ENCODE data around the gene PLB1. TPM values are rescaled to one million over a fixed set of nuclear protein-coding genes. Genes with fewer than 3 reads are reported as not detected.

Gene PLB1
- total RNA-seq, 1 donor from 2014 or later = 3.2 TPM

DNA sequence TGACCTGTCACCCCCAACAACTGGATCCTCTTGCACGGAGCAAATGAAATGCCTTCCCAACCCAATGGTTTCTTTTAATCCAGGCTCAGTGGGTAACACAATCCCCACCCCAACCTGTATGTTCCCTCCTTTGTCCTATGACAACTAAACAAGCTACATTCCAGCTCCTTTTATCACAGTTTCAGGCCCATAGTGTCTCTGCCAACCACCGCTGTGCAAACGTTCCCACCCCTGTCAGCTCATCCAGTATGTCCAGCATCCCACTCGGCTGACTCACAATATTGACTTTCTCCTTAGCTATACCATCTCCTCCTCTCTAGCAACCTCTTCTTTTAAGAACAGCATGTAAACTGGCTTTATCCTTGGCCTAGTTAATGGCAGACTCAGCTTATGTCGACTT lies 137.9 kb downstream of the PLB1 start:
- Mint-ChIP-seq H3K27me3 (ENCODE audit: unreplicated experiment) (peaks cover 3% of the 10 kb centered on the region), H3K4me3 (ENCODE audit: unreplicated experiment) (no peak overlapping the region), H3K4me1 (ENCODE audit: unreplicated experiment) (no peaks in the 10 kb centered on the region), H3K27ac (ENCODE audit: unreplicated experiment) (no peak overlapping the region), H3K9me3 (ENCODE audit: unreplicated experiment) (no peaks in the 10 kb centered on the region), H3K36me3 (ENCODE audit: low read depth, unreplicated experiment) (no peaks in the 10 kb centered on the region)
- TF ChIP-seq, protein P1, sequence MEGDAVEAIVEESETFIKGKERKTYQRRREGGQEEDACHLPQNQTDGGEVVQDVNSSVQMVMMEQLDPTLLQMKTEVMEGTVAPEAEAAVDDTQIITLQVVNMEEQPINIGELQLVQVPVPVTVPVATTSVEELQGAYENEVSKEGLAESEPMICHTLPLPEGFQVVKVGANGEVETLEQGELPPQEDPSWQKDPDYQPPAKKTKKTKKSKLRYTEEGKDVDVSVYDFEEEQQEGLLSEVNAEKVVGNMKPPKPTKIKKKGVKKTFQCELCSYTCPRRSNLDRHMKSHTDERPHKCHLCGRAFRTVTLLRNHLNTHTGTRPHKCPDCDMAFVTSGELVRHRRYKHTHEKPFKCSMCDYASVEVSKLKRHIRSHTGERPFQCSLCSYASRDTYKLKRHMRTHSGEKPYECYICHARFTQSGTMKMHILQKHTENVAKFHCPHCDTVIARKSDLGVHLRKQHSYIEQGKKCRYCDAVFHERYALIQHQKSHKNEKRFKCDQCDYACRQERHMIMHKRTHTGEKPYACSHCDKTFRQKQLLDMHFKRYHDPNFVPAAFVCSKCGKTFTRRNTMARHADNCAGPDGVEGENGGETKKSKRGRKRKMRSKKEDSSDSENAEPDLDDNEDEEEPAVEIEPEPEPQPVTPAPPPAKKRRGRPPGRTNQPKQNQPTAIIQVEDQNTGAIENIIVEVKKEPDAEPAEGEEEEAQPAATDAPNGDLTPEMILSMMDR (IDR thresholded peaks at IDR 0.05; ENCODE audit: unreplicated experiment) = no peak
- no peak for DNase-seq (ENCODE audit: low spot score)

DNA sequence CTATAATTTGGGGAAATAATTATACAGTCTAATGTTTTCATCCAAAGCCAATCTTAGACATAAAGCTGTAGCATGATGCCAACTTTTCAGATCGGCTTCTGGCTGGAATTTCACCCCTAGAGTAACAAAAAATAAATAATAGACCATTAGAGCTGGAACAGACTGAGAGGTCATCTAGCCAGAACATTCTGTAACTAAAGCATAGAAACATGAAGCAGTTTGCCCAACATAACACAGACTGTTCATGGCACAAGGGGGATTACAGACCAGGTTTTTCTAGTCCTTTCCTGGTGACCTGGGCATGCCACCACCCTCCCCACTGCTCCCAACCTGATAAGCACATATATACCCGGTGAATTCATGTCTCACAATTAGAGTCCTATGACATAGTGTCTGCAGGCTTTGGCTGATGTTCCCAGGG lies 139.3 kb downstream of the PLB1 start:
- Mint-ChIP-seq H3K27ac (ENCODE audit: unreplicated experiment) (no peak overlapping the region), H3K9me3 (ENCODE audit: unreplicated experiment) (no peaks in the 10 kb centered on the region), H3K36me3 (ENCODE audit: low read depth, unreplicated experiment) (no peaks in the 10 kb centered on the region), H3K4me3 (ENCODE audit: unreplicated experiment) (no peak overlapping the region), H3K27me3 (ENCODE audit: unreplicated experiment) (peaks cover 3% of the 10 kb centered on the region), H3K4me1 (ENCODE audit: unreplicated experiment) (no peaks in the 10 kb centered on the region)
- TF ChIP-seq, protein P1 (IDR thresholded peaks at IDR 0.05; ENCODE audit: unreplicated experiment) = no peak
- DNase-seq (ENCODE audit: low spot score) = no peak

DNA sequence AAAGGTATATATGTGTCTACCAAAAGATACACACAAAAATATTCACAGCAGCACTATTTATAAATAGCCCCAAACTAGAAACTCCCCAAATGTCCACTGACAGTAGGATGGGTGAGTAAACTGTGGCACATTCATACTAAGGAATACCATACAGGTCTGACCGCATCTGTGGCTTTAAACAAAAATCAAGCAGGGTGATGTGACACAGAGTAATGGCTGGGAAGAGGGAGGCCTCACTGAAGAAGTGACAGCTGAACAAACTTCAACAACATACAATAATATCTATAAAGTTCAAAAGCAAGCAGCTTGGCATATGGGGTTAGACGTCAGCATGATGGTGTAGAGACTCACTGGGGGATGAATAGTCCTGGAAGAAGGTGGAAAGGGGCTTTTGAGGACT lies 140.6 kb downstream of the PLB1 start:
- Mint-ChIP-seq H3K27ac (ENCODE audit: unreplicated experiment) (no peak overlapping the region), H3K27me3 (ENCODE audit: unreplicated experiment) (peaks cover 1% of the 10 kb centered on the region), H3K4me1 (ENCODE audit: unreplicated experiment) (no peaks in the 10 kb centered on the region), H3K36me3 (ENCODE audit: low read depth, unreplicated experiment) (no peaks in the 10 kb centered on the region), H3K4me3 (ENCODE audit: unreplicated experiment) (no peak overlapping the region), H3K9me3 (ENCODE audit: unreplicated experiment) (no peaks in the 10 kb centered on the region)
- TF ChIP-seq, protein P1 (IDR thresholded peaks at IDR 0.05; ENCODE audit: unreplicated experiment) = no peak
- DNase-seq (ENCODE audit: low spot score) = no peak

DNA sequence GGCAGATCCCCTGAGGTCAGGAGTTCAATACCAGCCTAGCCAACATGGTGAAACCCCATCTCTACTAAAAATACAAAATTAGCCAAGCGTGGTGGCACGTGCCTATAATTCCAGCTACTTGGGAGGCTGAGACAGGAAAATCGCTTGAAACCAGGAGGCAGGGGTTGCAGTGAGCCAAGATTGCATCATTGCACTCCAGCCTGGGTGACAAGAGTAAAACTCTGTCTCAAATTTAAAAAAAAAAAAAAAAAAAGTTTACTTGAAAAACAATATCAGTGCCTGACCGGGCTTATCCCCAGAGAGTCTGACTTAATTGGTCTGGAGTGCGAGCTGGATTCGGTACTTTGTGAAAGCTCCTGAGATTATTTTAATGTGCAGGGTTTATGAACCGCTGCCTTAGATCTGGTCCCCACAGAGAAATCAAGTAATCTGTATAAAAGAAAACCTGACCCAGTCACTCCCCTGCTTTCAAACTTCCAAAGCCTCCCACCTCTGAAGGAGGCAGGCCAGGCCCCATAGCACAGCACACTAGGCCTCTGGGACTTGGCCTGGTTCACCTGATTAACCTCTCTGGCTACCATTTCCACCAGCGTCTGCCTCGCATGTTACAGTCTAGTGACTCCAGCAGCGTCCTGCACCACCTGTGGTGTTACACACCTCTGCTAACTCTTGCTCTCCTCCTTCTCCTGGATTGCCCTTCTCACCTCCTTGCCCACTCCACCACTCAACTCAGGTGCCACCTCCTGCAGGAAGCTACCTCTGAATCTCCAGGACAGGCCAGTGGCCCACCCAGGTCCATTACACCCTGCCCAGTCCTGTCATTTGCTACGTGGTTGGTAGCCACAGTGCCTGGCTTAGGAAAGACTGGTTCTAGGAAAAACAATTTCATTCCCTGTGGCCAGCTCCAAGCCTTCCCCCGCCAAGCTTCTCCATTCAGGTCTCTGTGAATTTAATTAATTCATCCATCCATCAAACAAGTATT lies 141.5 kb downstream of the PLB1 start:
- H3K4me3 Mint-ChIP-seq (ENCODE audit: unreplicated experiment) = no peak overlapping the region
- H3K27ac Mint-ChIP-seq (ENCODE audit: unreplicated experiment) = no peak overlapping the region
- H3K27me3 Mint-ChIP-seq (ENCODE audit: unreplicated experiment) = peaks cover 5% of the 10 kb centered on the region
- TF ChIP-seq, protein P1 (IDR thresholded peaks at IDR 0.05; ENCODE audit: unreplicated experiment) = no peak
- no peaks in the 10 kb centered on the region for H3K4me1 Mint-ChIP-seq (ENCODE audit: unreplicated experiment)
- no peaks in the 10 kb centered on the region for H3K36me3 Mint-ChIP-seq (ENCODE audit: low read depth, unreplicated experiment)
- DNase-seq (ENCODE audit: low spot score) = no peak
- no peaks in the 10 kb centered on the region for H3K9me3 Mint-ChIP-seq (ENCODE audit: unreplicated experiment)

DNA sequence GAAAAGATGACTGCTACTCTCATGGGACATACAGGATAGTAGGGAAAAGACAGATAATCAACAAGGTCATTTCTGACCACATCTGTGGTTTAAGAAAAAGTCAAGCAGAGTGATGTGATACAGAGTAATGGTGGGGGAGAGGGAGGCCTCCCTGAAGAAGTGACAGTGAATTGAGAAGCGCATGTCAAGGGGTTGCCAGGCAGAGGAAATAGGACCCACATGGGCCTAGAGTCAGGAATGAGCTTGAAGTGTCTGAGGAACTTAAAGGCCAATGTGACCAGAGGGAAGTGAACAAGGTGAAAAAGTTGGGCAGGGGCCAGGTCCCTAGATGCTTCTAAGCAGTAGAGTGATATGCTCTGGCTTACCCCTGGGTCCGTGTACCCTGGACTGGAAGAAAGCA lies 142.2 kb downstream of the PLB1 start:
- Mint-ChIP-seq H3K27ac (ENCODE audit: unreplicated experiment) (no peak overlapping the region), H3K36me3 (ENCODE audit: low read depth, unreplicated experiment) (no peaks in the 10 kb centered on the region), H3K4me1 (ENCODE audit: unreplicated experiment) (no peaks in the 10 kb centered on the region), H3K9me3 (ENCODE audit: unreplicated experiment) (no peaks in the 10 kb centered on the region), H3K4me3 (ENCODE audit: unreplicated experiment) (no peak overlapping the region), H3K27me3 (ENCODE audit: unreplicated experiment) (peaks cover 5% of the 10 kb centered on the region)
- no peak for DNase-seq (ENCODE audit: low spot score)
- TF ChIP-seq, protein P1 (IDR thresholded peaks at IDR 0.05; ENCODE audit: unreplicated experiment) = no peak
